DND-41 (cell line): ENCODE measurements around the gene SORBS1.

Source experiments
- ATAC-seq: fragments of 200-7000 bp; cut with Tn5 transposase; 3 replicates; pipeline ENCODE4 v1.9.1; 2021; ENCODE audit warnings: low read depth; ENCODE audit not compliant: insufficient read depth
- DNase-seq: peaks from one replicate; pipeline ENCODE4 v3.0.0-alpha.2; 2020
- H2AFZ ChIP-seq: 2 replicates; pipeline ENCODE4 v1.6.0; 2012; ENCODE audit warnings: low read depth, low read length
- H3K27ac ChIP-seq: 2 replicates; pipeline ENCODE4 v1.5.1; 2012; ENCODE audit warnings: low read length, inconsistent platforms
- H3K27me3 ChIP-seq: fragments of 200-600 bp; sonication (generic); 2 replicates; pipeline ENCODE4 v1.6.0; 2012; ENCODE audit warnings: low read length, mild to moderate bottlenecking, inconsistent platforms; ENCODE audit not compliant: insufficient read depth, poor library complexity
- H3K36me3 ChIP-seq: 2 replicates; pipeline ENCODE4 v1.5.1; 2012; ENCODE audit warnings: low read length, inconsistent platforms; ENCODE audit not compliant: insufficient read depth
- H3K4me1 ChIP-seq: 2 replicates; pipeline ENCODE4 v1.5.1; 2012; ENCODE audit warnings: mild to moderate bottlenecking, low read length; ENCODE audit not compliant: insufficient read depth
- H3K4me2 ChIP-seq: 2 replicates; pipeline ENCODE4 v1.6.0; 2012; ENCODE audit warnings: mild to moderate bottlenecking, moderate library complexity, low read length, inconsistent platforms; ENCODE audit not compliant: insufficient read depth
- H3K4me3 ChIP-seq, 2 experiments: fragments of 200-600 bp in 1 of 2; shearing (Covaris generic) in 1 of 2; 2 replicates each; pipeline ENCODE4 v1.5.1; 2012 to 2016; ENCODE audit warnings: inconsistent platforms in 2 of 2, low read length in 2 of 2, mild to moderate bottlenecking in 2 of 2, low read depth in 1 of 2, moderate library complexity in 1 of 2
- H3K79me2 ChIP-seq: 2 replicates; pipeline ENCODE4 v1.6.0; 2012; ENCODE audit warnings: low read length, inconsistent platforms; ENCODE audit not compliant: insufficient read depth
- H3K9ac ChIP-seq: 2 replicates; pipeline ENCODE4 v1.6.0; 2012; ENCODE audit warnings: low read depth, mild to moderate bottlenecking, inconsistent platforms, low read length, moderate library complexity
- H3K9me3 ChIP-seq: 2 replicates; pipeline ENCODE4 v1.5.1; 2012; ENCODE audit warnings: low read length, moderate library complexity, mild to moderate bottlenecking, inconsistent platforms; ENCODE audit not compliant: insufficient read depth, severe bottlenecking
- H4K20me1 ChIP-seq: 2 replicates; pipeline ENCODE4 v1.6.0; 2012; ENCODE audit warnings: low read length; ENCODE audit not compliant: insufficient read depth
- CTCF ChIP-seq: IDR thresholded peaks from 2 replicates; pipeline ENCODE4 v1.5.1; 2012; ENCODE audit warnings: borderline replicate concordance, low read length, moderate library complexity, mild to moderate bottlenecking; ENCODE audit not compliant: poor library complexity, severe bottlenecking; ENCODE audit errors: extremely low read depth
- EZH2 ChIP-seq: IDR thresholded peaks from 3 replicates; pipeline ENCODE4 v1.6.1; 2012; ENCODE audit warnings: borderline replicate concordance, low read depth, mild to moderate bottlenecking, moderate library complexity, low read length, inconsistent platforms; ENCODE audit not compliant: severe bottlenecking

The SORBS1 gene

GRCh38 chr10:95493862-95494261 is 67.3 kb downstream of the SORBS1 start:
- ATAC-seq: no peak
- TF ChIP-seq CTCF: no peak
- TF ChIP-seq EZH2: no peak

GRCh38 chr10:95487994-95488393 is 73.2 kb downstream of the SORBS1 start:
- Histone ChIP-seq H2AFZ (no peak overlapping the region), H3K9me3 (no peaks in the 10 kb centered on the region), H3K4me3 (no peak overlapping the region), H3K4me2 (no peak overlapping the region), H3K27me3 (peaks cover 3% of the 10 kb centered on the region), H3K36me3 (no peaks in the 10 kb centered on the region), H4K20me1 (no peaks in the 10 kb centered on the region), H3K27ac (no peak overlapping the region), H3K4me1 (no peaks in the 10 kb centered on the region), H3K79me2 (no peaks in the 10 kb centered on the region), H3K9ac (no peak overlapping the region)
- DNase-seq (no peak), ATAC-seq (no peak)
- no peak for TF ChIP-seq EZH2
- TF ChIP-seq CTCF: no peak

More at GRCh38 chr10:95493862-95494261, 67.3 kb downstream of the SORBS1 start:
- Histone ChIP-seq H3K4me3 (no peak overlapping the region), H2AFZ (no peak overlapping the region), H3K79me2 (no peaks in the 10 kb centered on the region), H4K20me1 (no peaks in the 10 kb centered on the region), H3K27me3 (no peaks in the 10 kb centered on the region), H3K9me3 (no peaks in the 10 kb centered on the region), H3K36me3 (no peaks in the 10 kb centered on the region), H3K4me1 (no peaks in the 10 kb centered on the region), H3K27ac (no peak overlapping the region), H3K4me2 (no peak overlapping the region), H3K9ac (no peak overlapping the region)
- DNase-seq: no peak

- Histone ChIP-seq H3K9me3 (no peaks in the 10 kb centered on the region), H3K9ac (no peak overlapping the region), H3K79me2 (no peaks in the 10 kb centered on the region), H3K27me3 (peaks cover 3% of the 10 kb centered on the region), H4K20me1 (no peaks in the 10 kb centered on the region), H3K36me3 (no peaks in the 10 kb centered on the region), H3K4me2 (no peak overlapping the region), H3K27ac (no peak overlapping the region), H2AFZ (no peak overlapping the region), H3K4me1 (no peaks in the 10 kb centered on the region), H3K4me3 (no peak overlapping the region)
- ATAC-seq (no peak), DNase-seq (no peak)
- no peak for TF ChIP-seq CTCF
- TF ChIP-seq EZH2: no peak
Measured at GRCh38 chr10:95485056-95485844, 75.9 kb downstream of the SORBS1 start.
